GM12891 (cell line): ENCODE data around the gene PTPRU.

Source experiments
- POLR2A ChIP-seq: IDR thresholded peaks from 2 replicates; pipeline ENCODE4 v1.6.1; 2011; ENCODE audit warnings: low read depth, low read length, control low read depth
- POLR2AphosphoS5 ChIP-seq: IDR thresholded peaks from 2 replicates; pipeline ENCODE4 v1.6.1; 2011; ENCODE audit warnings: low read depth, low read length, control low read depth
- POU2F2 ChIP-seq: IDR thresholded peaks from 2 replicates; pipeline ENCODE4 v1.6.1; 2011; ENCODE audit warnings: low read depth, mild to moderate bottlenecking, control low read depth, low read length, moderate library complexity
- TAF1 ChIP-seq: IDR thresholded peaks from 2 replicates; pipeline ENCODE4 v1.6.1; 2011; ENCODE audit warnings: low read depth, low read length, control low read depth

DNA sequence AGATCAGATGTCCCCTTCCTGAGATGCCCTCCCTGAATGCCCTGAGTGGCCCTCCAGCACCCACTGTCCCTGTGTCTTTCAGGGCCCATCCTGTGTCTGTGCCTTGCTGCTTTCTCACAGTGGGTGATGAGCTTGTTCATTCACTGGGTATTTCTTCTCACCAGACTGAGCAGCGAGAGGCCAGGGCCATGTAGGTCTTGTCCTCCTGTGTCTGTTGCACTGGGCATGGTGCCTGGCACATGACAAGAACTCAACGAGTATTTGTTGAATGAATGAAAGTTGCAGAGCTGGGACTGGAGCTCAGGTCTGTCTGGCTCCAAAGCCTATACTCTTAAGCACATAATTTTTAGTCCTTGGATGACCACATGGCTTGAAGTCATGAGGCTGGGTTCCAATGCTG, 93.8 kb downstream of the PTPRU start:
- TF ChIP-seq POLR2AphosphoS5 (no peak), POLR2A (no peak), TAF1 (no peak), POU2F2 (no peak)
